Lower lobe of right lung (tissue), 2 donors: ENCODE data around the gene MRTFA. TPM values are rescaled to one million over a fixed set of nuclear protein-coding genes. Genes with fewer than 3 reads are reported as not detected.

ENCODE experiments used
- ATAC-seq, 2 donors: fragments of 200-7000 bp; cut with Tn5 transposase; one replicate each; pipeline ENCODE4 v1.9.1; 2020 to 2022; ENCODE audit warnings: mild to moderate bottlenecking in 2 of 2, moderate library complexity in 2 of 2
- DNase-seq: peaks from one replicate; pipeline ENCODE4 v3.0.0-alpha.2; 2020
- H3K27ac ChIP-seq: fragments of 200-600 bp; one replicate; pipeline ENCODE4 v1.8.0; 2022
- H3K27me3 ChIP-seq: fragments of 200-600 bp; one replicate; pipeline ENCODE4 v1.8.0; 2022; ENCODE audit warnings: low read depth
- H3K36me3 ChIP-seq: fragments of 200-600 bp; one replicate; pipeline ENCODE4 v1.8.0; 2022; ENCODE audit warnings: mild to moderate bottlenecking
- H3K4me1 ChIP-seq: fragments of 200-600 bp; one replicate; pipeline ENCODE4 v1.8.0; 2022
- H3K4me3 ChIP-seq: fragments of 200-600 bp; one replicate; pipeline ENCODE4 v1.8.0; 2022; ENCODE audit warnings: mild to moderate bottlenecking
- H3K9me3 ChIP-seq: fragments of 200-600 bp; one replicate; pipeline ENCODE4 v1.8.0; 2022
- intact Hi-C: fragments of 100-400 bp; cut with DNase I; formaldehyde crosslinking; loops from one replicate; pipeline ENCODE4 v1.11.0; 2022
- total RNA-seq: library from RNA; stranded (reverse); fragmentation: NEBNext Ultra II Directional; extraction: Animal tissue kit (Norgen Biotek cat#: 25700); gene quantifications from one replicate; pipeline ENCODE4 v1.2.1, GENCODE V29; 2021
- TF ChIP-seq, protein P1 (sequence below): fragments of 200-600 bp; IDR thresholded peaks from one replicate; pipeline ENCODE4 v1.8.0; 2022; ENCODE audit warnings: antibody characterized with exemption, mild to moderate bottlenecking
- donor health status: DM: no; HTN: yes; CAD: no; lungs with severe emphysema.

MRTFA gene
- total RNA-seq, 1 donor from 2014 or later = 54.2 TPM

DNA sequence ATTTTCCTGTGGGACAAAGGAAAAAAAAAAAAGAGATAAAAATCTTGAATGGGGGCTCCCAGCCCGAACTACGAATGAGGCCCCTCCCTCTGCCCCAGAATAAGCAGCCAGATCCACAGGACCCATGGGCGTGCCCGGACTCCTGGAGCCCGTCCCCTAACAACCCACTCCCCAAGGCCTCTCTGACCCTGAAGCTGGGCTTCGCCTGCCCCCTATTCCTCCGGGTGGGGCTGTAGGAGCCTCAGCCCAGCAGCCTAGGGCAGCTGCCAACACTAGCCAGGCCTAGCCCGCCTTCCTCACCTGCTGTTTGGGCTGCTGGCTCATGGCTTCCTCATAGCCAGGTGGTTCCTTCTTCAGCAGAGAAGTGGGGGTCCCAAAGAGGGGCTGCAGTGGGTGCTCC, 219.5 kb downstream of the MRTFA start:
- TF ChIP-seq, protein P1, sequence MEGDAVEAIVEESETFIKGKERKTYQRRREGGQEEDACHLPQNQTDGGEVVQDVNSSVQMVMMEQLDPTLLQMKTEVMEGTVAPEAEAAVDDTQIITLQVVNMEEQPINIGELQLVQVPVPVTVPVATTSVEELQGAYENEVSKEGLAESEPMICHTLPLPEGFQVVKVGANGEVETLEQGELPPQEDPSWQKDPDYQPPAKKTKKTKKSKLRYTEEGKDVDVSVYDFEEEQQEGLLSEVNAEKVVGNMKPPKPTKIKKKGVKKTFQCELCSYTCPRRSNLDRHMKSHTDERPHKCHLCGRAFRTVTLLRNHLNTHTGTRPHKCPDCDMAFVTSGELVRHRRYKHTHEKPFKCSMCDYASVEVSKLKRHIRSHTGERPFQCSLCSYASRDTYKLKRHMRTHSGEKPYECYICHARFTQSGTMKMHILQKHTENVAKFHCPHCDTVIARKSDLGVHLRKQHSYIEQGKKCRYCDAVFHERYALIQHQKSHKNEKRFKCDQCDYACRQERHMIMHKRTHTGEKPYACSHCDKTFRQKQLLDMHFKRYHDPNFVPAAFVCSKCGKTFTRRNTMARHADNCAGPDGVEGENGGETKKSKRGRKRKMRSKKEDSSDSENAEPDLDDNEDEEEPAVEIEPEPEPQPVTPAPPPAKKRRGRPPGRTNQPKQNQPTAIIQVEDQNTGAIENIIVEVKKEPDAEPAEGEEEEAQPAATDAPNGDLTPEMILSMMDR = no peak
- H3K36me3 ChIP-seq = peaks cover 65% of the 10 kb centered on the region
- no peak overlapping the region for H3K27ac ChIP-seq
- no peaks in the 10 kb centered on the region for H3K27me3 ChIP-seq
- ATAC-seq (no peak), DNase-seq (no peak)
- H3K4me1 ChIP-seq = peaks cover 16% of the 10 kb centered on the region
- H3K9me3 ChIP-seq = no peaks in the 10 kb centered on the region
- intact Hi-C loops = no loop called here
- H3K4me3 ChIP-seq = no peak overlapping the region

DNA sequence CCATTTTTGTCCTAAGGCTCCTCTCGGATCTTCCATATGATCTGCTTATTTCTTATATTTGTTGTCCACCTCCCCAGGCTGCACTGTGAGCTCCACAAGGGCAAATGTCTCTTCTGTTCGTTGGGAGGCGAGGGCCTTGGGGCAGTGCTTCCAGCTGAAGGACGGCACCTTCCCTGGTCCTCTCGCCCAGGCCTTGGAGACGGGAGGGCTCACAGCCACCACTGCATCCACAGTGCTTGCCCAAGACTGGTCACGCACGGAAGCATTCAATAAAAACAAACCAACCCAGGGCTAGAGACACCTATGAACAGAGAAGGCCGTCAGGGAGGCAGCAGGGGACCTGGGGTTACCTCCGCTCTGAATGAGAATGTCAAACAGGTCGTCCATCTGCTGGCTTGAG, 219.9 kb downstream of the MRTFA start:
- no peaks in the 10 kb centered on the region for H3K9me3 ChIP-seq
- DNase-seq (no peak), ATAC-seq (no peak)
- peaks cover 16% of the 10 kb centered on the region for H3K4me1 ChIP-seq
- H3K27ac ChIP-seq = no peak overlapping the region
- H3K4me3 ChIP-seq = no peak overlapping the region
- H3K36me3 ChIP-seq = peaks cover 65% of the 10 kb centered on the region
- intact Hi-C loops = no loop called here
- no peaks in the 10 kb centered on the region for H3K27me3 ChIP-seq
- TF ChIP-seq, protein P1 = no peak

DNA sequence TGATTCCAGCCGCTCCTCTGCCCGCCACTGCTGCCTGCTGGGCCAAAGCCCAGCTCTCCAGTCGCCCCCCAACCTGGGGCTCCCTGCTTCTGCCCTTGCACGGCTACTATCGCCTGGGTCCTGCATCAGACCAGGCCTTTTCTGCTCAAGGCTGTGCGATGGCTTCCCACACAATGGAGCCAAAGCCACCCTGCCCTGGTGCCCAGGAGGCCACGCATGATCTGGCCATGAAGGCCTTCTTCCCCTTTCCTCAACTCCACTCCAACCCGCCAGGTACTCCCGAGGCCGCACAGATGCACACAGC, 220.3 kb downstream of the MRTFA start:
- H3K36me3 ChIP-seq = peaks cover 65% of the 10 kb centered on the region
- H3K4me3 ChIP-seq = no peak overlapping the region
- no peaks in the 10 kb centered on the region for H3K27me3 ChIP-seq
- intact Hi-C loops = no loop called here
- TF ChIP-seq, protein P1 = no peak
- H3K27ac ChIP-seq = peak overlapping the region; percentile 4
- no peak for DNase-seq
- no peaks in the 10 kb centered on the region for H3K9me3 ChIP-seq
- H3K4me1 ChIP-seq = peaks cover 16% of the 10 kb centered on the region
- ATAC-seq = no peak

DNA sequence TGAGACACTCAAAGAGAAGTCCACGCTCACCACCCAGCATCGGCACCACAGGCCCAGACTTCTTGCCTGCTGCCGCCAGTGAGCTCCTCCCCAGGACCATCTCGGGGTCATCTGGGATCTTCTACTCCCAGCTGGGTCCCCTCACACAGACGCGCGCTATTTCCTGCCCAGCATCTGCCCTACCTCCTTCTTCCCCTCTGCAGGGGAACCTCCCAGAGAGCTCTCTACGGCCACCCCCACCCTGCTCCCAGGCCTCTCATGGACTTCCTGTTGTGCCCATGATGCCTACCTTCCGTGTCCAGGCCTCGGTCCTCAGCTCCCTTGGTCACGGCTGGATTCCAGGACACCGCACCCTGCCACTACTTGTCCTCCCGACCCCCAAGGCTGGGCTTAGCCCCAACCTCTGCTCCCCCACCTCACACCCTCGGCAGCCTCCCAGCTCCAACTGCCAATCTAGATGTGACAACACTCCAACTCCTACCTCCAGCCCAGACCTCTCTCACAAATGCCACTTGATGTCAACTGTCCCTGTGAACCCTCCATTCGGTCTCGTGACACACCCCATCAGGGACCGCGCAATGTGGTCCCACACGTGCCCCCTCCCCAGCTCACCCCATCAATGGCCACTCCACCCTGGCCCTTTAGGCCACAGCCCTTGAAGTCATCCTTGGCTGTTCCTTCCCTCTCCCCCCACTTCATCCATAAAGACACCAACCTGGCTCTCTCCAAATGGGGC, 220.8 kb downstream of the MRTFA start:
- no peak overlapping the region for H3K4me3 ChIP-seq
- H3K27ac ChIP-seq = peak overlapping the region; percentile 41
- peaks cover 16% of the 10 kb centered on the region for H3K4me1 ChIP-seq
- TF ChIP-seq, protein P1 = no peak
- no peaks in the 10 kb centered on the region for H3K27me3 ChIP-seq
- peaks cover 65% of the 10 kb centered on the region for H3K36me3 ChIP-seq
- no peaks in the 10 kb centered on the region for H3K9me3 ChIP-seq
- intact Hi-C loops = no loop called here
- DNase-seq (peak; percentile 66), ATAC-seq (peak; percentile 44 to 64)

DNA sequence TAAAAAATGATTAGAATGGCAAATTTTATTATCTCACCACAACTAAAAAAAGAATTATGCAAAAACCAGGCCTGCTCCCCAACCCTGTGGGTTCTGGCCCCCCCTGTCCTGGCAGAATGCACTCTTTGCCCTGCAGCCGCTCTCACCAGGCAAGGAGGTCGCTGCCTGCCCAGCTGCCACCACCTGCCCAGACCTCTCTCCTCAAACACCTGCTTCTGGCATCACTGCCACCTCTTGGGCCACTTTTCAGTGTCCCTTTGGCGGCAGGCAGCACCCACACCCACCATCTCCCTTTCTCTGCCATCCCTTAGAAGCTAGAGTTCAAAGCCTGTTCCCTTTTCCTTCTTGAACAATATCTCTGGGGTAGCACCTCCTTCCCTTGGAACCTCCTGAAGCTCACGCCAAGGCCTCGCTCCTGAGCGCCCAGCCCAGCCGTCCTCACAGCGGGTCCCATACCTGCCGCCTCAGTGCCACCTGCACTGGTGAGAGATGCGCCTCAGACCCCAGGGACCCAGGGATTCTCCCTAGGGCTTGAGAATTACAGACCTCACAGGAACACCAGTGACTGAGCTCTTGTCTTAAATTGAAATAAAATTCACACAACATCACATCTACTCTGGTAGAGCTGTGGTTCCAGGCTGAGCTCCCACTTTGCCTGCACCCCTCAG, 221.5 kb downstream of the MRTFA start:
- Histone ChIP-seq H3K4me3 (no peak overlapping the region), H3K4me1 (peaks cover 16% of the 10 kb centered on the region), H3K9me3 (no peaks in the 10 kb centered on the region), H3K36me3 (peaks cover 65% of the 10 kb centered on the region), H3K27me3 (no peaks in the 10 kb centered on the region), H3K27ac (peak overlapping the region; percentile 41)
- intact Hi-C loops = no loop called here
- TF ChIP-seq, protein P1 = no peak
- ATAC-seq (no peak), DNase-seq (peak; percentile 32)
